Esophagus mucosa (tissue), 1 donor: Measurements from ENCODE around the gene GPR26. TPM values are rescaled to one million over a fixed set of nuclear protein-coding genes. Genes with fewer than 3 reads are reported as not detected.

Experiments used
- ATAC-seq: fragments of 200-7000 bp; cut with Tn5 transposase; one replicate; pipeline ENCODE4 v1.9.1; 2020
- total RNA-seq: library from RNA; stranded (reverse); gene quantifications from one replicate; pipeline ENCODE4 v1.2.4, GENCODE V29; 2023
- donor health status: DM: yes; HTN: yes; CAD: no.

GPR26 gene
- total RNA-seq, 1 donor from 2014 or later, result not detected

- no peak for ATAC-seq
Observed at GRCh38 chr10:123648595-123648994, 17.6 kb upstream of the GPR26 start.

GRCh38 chr10:123649676-123650075 lies 16.5 kb upstream of the GPR26 start:
- no peak for ATAC-seq

- no peak for ATAC-seq
Observed at GRCh38 chr10:123651421-123652047, 14.6 kb upstream of the GPR26 start.

GRCh38 chr10:123655751-123656150 lies 10.4 kb upstream of the GPR26 start:
- no peak for ATAC-seq

GRCh38 chr10:123663522-123663921 lies 2.6 kb upstream of the GPR26 start:
- no peak for ATAC-seq

GRCh38 chr10:123665491-123666286 lies 466 bp upstream of the GPR26 start:
- no peak for ATAC-seq

- no peak for ATAC-seq
Observed at GRCh38 chr10:123669886-123670285, 3.7 kb downstream of the GPR26 start.

- ATAC-seq, result no peak
Observed at GRCh38 chr10:123673198-123673597, 7.0 kb downstream of the GPR26 start.

GRCh38 chr10:123674741-123675140 lies 8.6 kb downstream of the GPR26 start:
- no peak for ATAC-seq

- no peak for ATAC-seq
Observed at GRCh38 chr10:123675811-123676210, 9.7 kb downstream of the GPR26 start.

- peak; percentile 15 for ATAC-seq
Observed at GRCh38 chr10:123677556-123677955, 11.4 kb downstream of the GPR26 start.

GRCh38 chr10:123678376-123678775 lies 12.2 kb downstream of the GPR26 start:
- no peak for ATAC-seq

- ATAC-seq, result no peak
Observed at GRCh38 chr10:123681285-123681684, 15.1 kb downstream of the GPR26 start.

- no peak for ATAC-seq
Observed at GRCh38 chr10:123682477-123682876, 16.3 kb downstream of the GPR26 start.

- no peak for ATAC-seq
Observed at GRCh38 chr10:123683459-123683858, 17.3 kb downstream of the GPR26 start.

GRCh38 chr10:123683865-123684264 lies 17.7 kb downstream of the GPR26 start:
- no peak for ATAC-seq

- ATAC-seq, result no peak
Observed at GRCh38 chr10:123685260-123685659, 19.1 kb downstream of the GPR26 start.

GRCh38 chr10:123687758-123688157 lies 21.6 kb downstream of the GPR26 start:
- ATAC-seq, result no peak

GRCh38 chr10:123689880-123690279 lies 23.7 kb downstream of the GPR26 start:
- no peak for ATAC-seq

GRCh38 chr10:123703195-123703790 lies 37.1 kb downstream of the GPR26 start:
- ATAC-seq, result no peak

GRCh38 chr10:123704076-123704475 lies 37.9 kb downstream of the GPR26 start:
- no peak for ATAC-seq

- ATAC-seq, result no peak
Observed at GRCh38 chr10:123704812-123705211, 38.7 kb downstream of the GPR26 start.

- no peak for ATAC-seq
Observed at GRCh38 chr10:123706236-123706635, 40.1 kb downstream of the GPR26 start.

- no peak for ATAC-seq
Observed at GRCh38 chr10:123715546-123715945, 49.4 kb downstream of the GPR26 start.
